IPS DF 6.9 (cell line): ENCODE data around the gene SRRT.
"Not testable (repeated sequence)": the region's sequence is repeated elsewhere in the genome, so short reads cannot be mapped to it uniquely, and the experiment has no call there.

Experiments
- DNase-seq: peaks from one replicate; pipeline ENCODE4 v3.0.0-alpha.2; 2013; ENCODE audit warnings: low read depth, low spot score
- H3K27ac ChIP-seq: one replicate; pipeline ENCODE4 v1.5.1; 2013; ENCODE audit warnings: low read length, control low read depth
- H3K27me3 ChIP-seq: 2 replicates; pipeline ENCODE4 v1.6.1; 2013; ENCODE audit warnings: mild to moderate bottlenecking, low read length; ENCODE audit not compliant: control insufficient read depth, insufficient read depth
- H3K36me3 ChIP-seq: 2 replicates; pipeline ENCODE4 v1.6.1; 2013; ENCODE audit warnings: low read length; ENCODE audit not compliant: control insufficient read depth, insufficient read depth
- H3K4me1 ChIP-seq: 2 replicates; pipeline ENCODE4 v1.6.1; 2013; ENCODE audit warnings: low read length; ENCODE audit not compliant: control insufficient read depth, insufficient read depth
- H3K4me3 ChIP-seq: 2 replicates; pipeline ENCODE4 v1.5.1; 2013; ENCODE audit warnings: mild to moderate bottlenecking, low read length
- H3K9me3 ChIP-seq: 2 replicates; pipeline ENCODE4 v1.6.1; 2013; ENCODE audit warnings: low read length, inconsistent platforms; ENCODE audit not compliant: control insufficient read depth, insufficient read depth
- WGBS: extraction: QIAGEN DNeasy Blood & Tissue Kit; methylation state at CpG from one replicate; pipeline ENCODE4 v1.1.7; 2013; ENCODE audit warnings: mixed read lengths, missing lambda C conversion rate; ENCODE audit not compliant: insufficient read length, insufficient coverage; 5-methylcytosine and 5-hydroxymethylcytosine counted together

Gene SRRT

DNA sequence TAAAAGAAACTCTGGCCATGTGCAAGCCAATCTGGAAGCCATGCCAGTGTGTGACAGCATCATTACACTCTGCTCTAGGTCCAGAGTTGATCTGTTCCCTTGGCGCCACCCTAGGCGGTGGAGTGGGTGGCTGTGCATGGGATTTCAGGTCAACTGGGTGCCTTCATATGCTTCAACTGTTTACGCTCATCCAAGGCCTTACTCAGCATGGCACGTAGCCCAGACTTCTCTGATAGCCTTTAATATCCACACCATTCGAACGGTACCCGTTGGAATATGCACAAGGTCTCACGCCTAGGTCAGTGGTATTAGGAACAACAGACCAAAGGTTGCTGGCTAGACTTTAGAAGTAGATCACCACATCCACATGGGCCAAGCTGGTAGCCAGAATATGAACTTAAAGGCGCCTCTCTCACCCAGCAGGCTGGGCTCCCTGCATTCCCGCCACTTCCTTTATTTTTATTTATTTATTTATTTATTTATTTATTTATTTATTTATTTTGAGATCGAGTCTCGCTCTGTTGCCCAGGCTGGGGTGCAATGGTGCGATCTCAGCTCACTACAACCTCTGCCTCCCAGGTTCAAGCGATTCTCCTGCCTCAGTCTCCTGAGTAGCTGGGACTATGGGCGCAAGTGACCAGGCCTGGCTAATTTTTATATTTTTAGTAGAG lies 39.4 kb downstream of the SRRT start:
- WGBS: no CpG with 5 or more reads among the region's 15 CpGs
- H3K36me3 ChIP-seq: no peaks in the 10 kb centered on the region
- no peak overlapping the region for H3K4me3 ChIP-seq
- no peaks in the 10 kb centered on the region for H3K4me1 ChIP-seq
- H3K9me3 ChIP-seq: no peaks in the 10 kb centered on the region
- H3K27me3 ChIP-seq: no peaks in the 10 kb centered on the region
- DNase-seq: no peak
- H3K27ac ChIP-seq: no peak overlapping the region

DNA sequence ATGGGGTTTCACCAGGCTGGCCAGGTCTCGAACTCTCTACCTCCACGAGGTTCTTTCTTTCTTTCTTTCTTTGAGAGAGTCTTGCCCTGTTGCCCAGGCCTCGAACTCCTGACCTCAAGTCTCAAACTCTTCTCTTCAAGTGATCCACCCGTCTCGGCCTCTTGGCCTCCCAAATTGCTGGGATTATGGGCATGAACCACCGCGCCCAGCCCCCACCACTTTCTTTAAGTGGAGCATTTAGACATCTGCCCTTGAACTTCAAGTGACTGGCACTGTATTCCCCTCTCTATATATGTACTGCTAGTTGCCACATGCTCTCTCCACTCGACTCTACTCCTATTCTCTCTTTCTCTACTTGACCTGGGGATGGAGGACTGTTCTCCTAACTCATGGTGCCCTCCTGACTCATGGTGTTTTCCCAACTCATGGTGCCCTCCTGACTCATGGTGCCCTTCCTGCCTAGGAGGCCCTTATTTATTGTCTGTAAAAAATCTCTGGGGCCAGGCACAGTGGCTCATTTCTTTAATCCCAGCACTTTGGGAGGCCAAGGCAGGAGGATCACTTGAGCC lies 40.1 kb downstream of the SRRT start:
- H3K9me3 ChIP-seq: no peaks in the 10 kb centered on the region
- no peaks in the 10 kb centered on the region for H3K27me3 ChIP-seq
- no peaks in the 10 kb centered on the region for H3K36me3 ChIP-seq
- no peak overlapping the region for H3K4me3 ChIP-seq
- WGBS: no CpG with 5 or more reads among the region's 8 CpGs
- DNase-seq: no peak
- no peaks in the 10 kb centered on the region for H3K4me1 ChIP-seq
- H3K27ac ChIP-seq: no peak overlapping the region

DNA sequence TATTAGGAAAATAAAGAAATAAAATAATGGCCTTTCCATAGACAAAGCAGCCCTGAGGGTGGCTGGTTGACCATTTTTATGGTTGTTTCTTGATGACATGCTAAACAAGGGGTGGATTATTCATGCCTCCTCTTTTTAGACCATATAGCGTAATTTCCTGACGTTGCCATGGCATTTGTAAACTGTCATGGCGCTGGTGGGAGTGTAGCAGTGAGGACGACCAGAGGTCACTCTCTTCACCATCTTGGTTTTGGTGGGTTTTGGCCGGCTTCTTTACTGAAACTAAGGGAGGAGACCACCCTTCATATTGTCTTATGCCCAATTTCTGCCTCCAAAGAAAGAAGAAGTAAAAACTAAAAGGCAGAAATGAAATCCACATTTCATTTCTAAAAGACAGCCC lies 44.4 kb downstream of the SRRT start:
- WGBS: no CpG with 5 or more reads among the region's 5 CpGs
- not testable (repeated sequence) for DNase-seq, H3K9me3 ChIP-seq, H3K4me1 ChIP-seq, H3K36me3 ChIP-seq, H3K27ac ChIP-seq, H3K4me3 ChIP-seq, H3K27me3 ChIP-seq

GRCh38 chr7:100919779-100920437 lies 45.0 kb downstream of the SRRT start:
- DNase-seq, H3K4me3 ChIP-seq: not testable (repeated sequence)

DNA sequence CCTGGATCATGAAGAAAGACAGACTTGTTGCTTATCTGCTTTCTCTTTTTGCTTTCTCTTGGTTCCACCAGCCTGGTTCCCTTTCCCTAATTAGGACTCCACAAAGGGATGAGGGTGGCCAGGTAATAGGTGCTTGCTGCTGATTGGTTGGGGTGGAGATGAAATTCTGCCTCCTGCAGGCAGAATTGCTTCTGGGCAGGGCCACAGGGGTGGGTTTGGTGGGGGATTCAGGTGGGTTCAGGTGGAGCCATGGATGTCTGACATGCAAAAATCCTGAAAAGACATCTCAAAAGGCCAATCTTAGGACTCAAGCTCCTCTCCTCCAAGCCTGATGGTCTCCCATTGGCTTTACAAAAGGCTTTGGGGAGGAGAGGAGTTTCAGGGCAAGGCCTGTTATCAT lies 46.1 kb downstream of the SRRT start:
- Histone ChIP-seq H3K4me3 (no peak overlapping the region), H3K4me1 (no peaks in the 10 kb centered on the region; the same call in 1 of the 2 replicates), H3K36me3 (no peaks in the 10 kb centered on the region), H3K9me3 (no peaks in the 10 kb centered on the region), H3K27ac (no peak overlapping the region), H3K27me3 (no peaks in the 10 kb centered on the region)
- DNase-seq: no peak

More at GRCh38 chr7:100919779-100920437, 45.0 kb downstream of the SRRT start:
- H3K27ac ChIP-seq, H3K9me3 ChIP-seq, H3K27me3 ChIP-seq, H3K4me1 ChIP-seq, H3K36me3 ChIP-seq: not testable (repeated sequence)
- WGBS: no CpG with 5 or more reads among the region's 9 CpGs

GRCh38 chr7:100923616-100924015 lies 48.7 kb downstream of the SRRT start:
- not testable (repeated sequence) for H3K27ac ChIP-seq, H3K36me3 ChIP-seq, H3K4me3 ChIP-seq, H3K27me3 ChIP-seq, H3K4me1 ChIP-seq, DNase-seq, H3K9me3 ChIP-seq
- no CpG with 5 or more reads among the region's 4 CpGs for WGBS

GRCh38 chr7:100929808-100930174 lies 54.9 kb downstream of the SRRT start:
- Histone ChIP-seq H3K4me1 (peaks cover 1% of the 10 kb centered on the region), H3K4me3 (no peak overlapping the region), H3K36me3 (no peaks in the 10 kb centered on the region), H3K27ac (peak overlapping the region; percentile 30), H3K27me3 (no peaks in the 10 kb centered on the region), H3K9me3 (no peaks in the 10 kb centered on the region; the same call in 1 of the 2 replicates)
- DNase-seq: no peak
- no CpG with 5 or more reads among the region's 1 CpG for WGBS

DNA sequence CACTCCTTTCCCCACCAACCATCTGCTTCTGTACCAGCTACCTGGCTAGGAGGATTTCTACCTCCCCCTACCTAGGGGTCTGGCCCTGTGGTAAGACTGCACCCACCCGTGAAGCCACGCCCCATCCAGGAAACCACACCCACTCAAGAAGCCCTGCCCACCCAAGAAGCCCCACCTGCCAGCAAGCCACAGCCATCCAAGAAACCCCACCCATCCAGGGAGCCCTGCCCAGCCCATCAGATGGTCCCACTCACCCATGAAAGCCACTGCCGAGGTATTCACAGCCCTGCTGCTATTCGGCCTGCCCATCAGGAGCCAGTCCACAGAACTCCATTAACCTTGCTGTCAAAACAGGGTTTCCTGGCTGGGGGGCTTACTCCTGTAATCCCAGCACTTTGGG lies 58.8 kb downstream of the SRRT start:
- H3K27me3 ChIP-seq: no peaks in the 10 kb centered on the region
- H3K36me3 ChIP-seq: no peaks in the 10 kb centered on the region
- no peaks in the 10 kb centered on the region; the same call in 1 of the 2 replicates for H3K9me3 ChIP-seq
- no peak overlapping the region for H3K4me3 ChIP-seq
- DNase-seq: no peak
- H3K4me1 ChIP-seq: peaks cover 1% of the 10 kb centered on the region
- no peak overlapping the region for H3K27ac ChIP-seq
- WGBS: no CpG with 5 or more reads among the region's 4 CpGs

- no CpG with 5 or more reads among the region's 2 CpGs for WGBS
- not testable (repeated sequence) for H3K36me3 ChIP-seq, H3K9me3 ChIP-seq, H3K27me3 ChIP-seq, H3K27ac ChIP-seq, H3K4me1 ChIP-seq, H3K4me3 ChIP-seq, DNase-seq
Measured at GRCh38 chr7:100935381-100935780, 60.5 kb downstream of the SRRT start.

DNA sequence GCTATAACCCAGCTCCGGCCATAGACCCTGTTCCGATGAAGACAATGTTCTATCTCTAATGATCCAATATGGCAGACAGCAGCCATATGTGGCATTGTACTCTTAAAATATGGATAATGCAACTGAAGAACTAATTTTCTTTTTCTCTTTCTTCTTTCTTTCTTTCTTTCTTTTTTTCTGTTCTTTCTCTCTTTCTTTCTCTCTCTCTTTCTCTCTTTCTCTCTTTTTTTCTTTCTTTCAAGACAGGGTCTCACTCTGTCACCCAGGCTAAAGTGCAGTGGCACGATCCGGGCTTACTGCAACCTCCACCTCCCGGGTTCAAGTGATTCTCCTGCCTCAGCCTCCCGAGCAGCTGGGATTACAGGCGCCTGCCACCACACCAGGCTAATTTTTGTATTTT lies 61.3 kb downstream of the SRRT start:
- H3K27ac ChIP-seq, DNase-seq, H3K36me3 ChIP-seq, H3K4me1 ChIP-seq, H3K9me3 ChIP-seq, H3K4me3 ChIP-seq, H3K27me3 ChIP-seq: not testable (repeated sequence)
- WGBS: no CpG with 5 or more reads among the region's 7 CpGs
